Motor neuron (in vitro differentiated cells): ENCODE measurements around the gene TLN1. TPM values are rescaled to one million over a fixed set of nuclear protein-coding genes. Genes with fewer than 3 reads are reported as not detected.

ENCODE experiments used
- ATAC-seq, 8 experiments: fragments of 200-7000 bp; cut with Tn5 transposase; replicated peaks in 6 of 8; 2 replicates each; pipeline ENCODE4 v1.8.0; 2021; ENCODE audit warnings: mild to moderate bottlenecking in 8 of 8, moderate library complexity in 8 of 8
- H3K27ac ChIP-seq, 2 donors: fragments of 250-450 bp; sonication (Bioruptor Pico); 2 replicates each; pipeline ENCODE4 v1.9.0; 2021; ENCODE audit warnings: antibody characterized with exemption in 2 of 2, mild to moderate bottlenecking in 2 of 2, moderate library complexity in 1 of 2
- H3K4me1 ChIP-seq, 2 donors: fragments of 250-450 bp; sonication (Bioruptor Pico); replicated peaks in 1 of 2; 2 replicates each; pipeline ENCODE4 v1.6.1; 2021; ENCODE audit warnings: antibody characterized with exemption in 2 of 2, mild to moderate bottlenecking in 2 of 2, moderate library complexity in 1 of 2
- H3K4me3 ChIP-seq, 5 donors: fragments of 250-450 bp; sonication (Bioruptor Pico); 2 replicates each; pipeline ENCODE4 v1.9.0; 2021; ENCODE audit warnings: antibody characterized with exemption in 5 of 5, mild to moderate bottlenecking in 5 of 5, moderate library complexity in 4 of 5
- WGBS, 10 experiments: fragments of 450-650 bp; shearing (Covaris generic); methylation state at CpG; one replicate each; pipeline ENCODE4 v1.0.0; 2022; 5-methylcytosine and 5-hydroxymethylcytosine counted together
- in situ Hi-C, 9 experiments: fragments of 400-800 bp; cut with MboI; loops; one replicate each; pipeline ENCODE4 v1.15.0; 2021; ENCODE audit warnings: low sequenced_read_pairs in 9 of 9, low pct_unique_long_range_greater_than_20kb in 2 of 9; ENCODE audit not compliant: unreplicated experiment in 9 of 9
- total RNA-seq, 8 experiments: library from RNA; unstranded; fragments of 300-600 nt; gene quantifications; 2 replicates each; pipeline versions ENCODE4 v1.2.3 to v1.2.4, GENCODE V29; 2022

Gene TLN1
- total RNA-seq, 8 experiments from 2014 or later, result 6.9 to 138 (median 44.6) TPM

- WGBS, 10 experiments, result 0 to 17% (median 5%) methylated on average over 1 to 6 of the region's 19 CpGs; no CpG with 5 or more reads in 6 of the 10 experiments
- peaks cover 22 to 31% of the 10 kb centered on the region in 2 donors for H3K4me1 ChIP-seq
- in situ Hi-C loops, result no loop called here
- peak overlapping the region; percentile 71 to 99 (median 95) for H3K4me3 ChIP-seq
- H3K27ac ChIP-seq, result peak overlapping the region; percentile 74 to 84
- ATAC-seq, result peak; percentile 8 to 70 (median 64)
These were observed 17.7 kb upstream of the TLN1 start for GRCh38 chr9:35749515-35750255.

- H3K4me1 ChIP-seq, result peaks cover 22 to 31% of the 10 kb centered on the region in 2 donors
- H3K4me3 ChIP-seq, result peak within 1 kb of the TSS; percentile 71 to 99 (median 95)
- H3K27ac ChIP-seq, result peak within 1 kb of the TSS; percentile 74 to 84
- in situ Hi-C loops, result no loop called here
- WGBS, 10 experiments, result 0 to 10% methylated on average over 2 to 3 of the region's 69 CpGs; no CpG with 5 or more reads in 8 of the 10 experiments
- peak; percentile 87 to 95 (median 92) for ATAC-seq
These were observed 17.0 kb upstream of the TLN1 start, which contains the start of the genes GBA2 and RGP1 for GRCh38 chr9:35748858-35749514. Gene GBA2, minus strand, starts transcription at chr9:35749228. Its CDS starts 524 bp downstream, at chr9:35748704. Gene RGP1, plus strand, starts transcription at chr9:35749287. Its CDS starts 469 bp downstream, at chr9:35749756.

DNA sequence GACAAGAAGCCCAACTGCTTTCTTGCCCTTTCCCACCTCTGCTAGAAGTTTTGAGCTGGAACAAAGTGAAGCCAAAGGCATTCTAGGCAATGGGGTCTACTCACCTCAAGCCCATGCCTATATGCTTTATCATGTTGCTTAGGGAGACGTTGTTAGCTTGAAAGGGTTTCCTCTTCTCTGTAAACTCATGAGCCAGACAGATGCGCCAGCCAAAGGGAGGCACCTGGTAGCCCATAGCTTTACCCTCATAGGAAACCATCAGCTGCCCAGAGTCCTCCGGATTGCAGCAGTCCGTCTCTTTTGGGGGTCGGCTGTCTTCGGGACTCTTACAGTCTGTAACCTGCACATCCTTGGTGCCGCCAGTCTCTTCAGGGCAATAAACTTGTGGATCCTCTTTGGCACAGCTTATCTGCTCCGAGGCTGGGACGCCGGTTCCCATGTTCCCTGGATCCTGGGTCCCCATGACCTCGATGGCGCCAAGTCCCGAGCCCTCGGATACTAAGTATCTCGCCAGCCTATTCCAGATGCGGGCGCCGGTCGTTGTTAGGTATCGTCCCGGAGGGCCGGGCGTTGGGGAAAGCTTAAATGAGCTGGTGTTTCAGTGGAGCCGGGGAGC, 16.4 kb upstream of the TLN1 start:
- peak in 3 of 8 experiments; percentile 1 to 4 (median 2) for ATAC-seq
- Histone ChIP-seq H3K4me1 (peaks cover 22 to 31% of the 10 kb centered on the region in 2 donors), H3K27ac (peak overlapping the region; percentile 74 to 84), H3K4me3 (peak overlapping the region; percentile 71 to 99 (median 95))
- 0 to 3% (median 0%) methylated on average over 2 to 14 of the region's 24 CpGs; no CpG with 5 or more reads in 4 of the 10 experiments for WGBS, 10 experiments
- in situ Hi-C loops, result no loop called here

DNA sequence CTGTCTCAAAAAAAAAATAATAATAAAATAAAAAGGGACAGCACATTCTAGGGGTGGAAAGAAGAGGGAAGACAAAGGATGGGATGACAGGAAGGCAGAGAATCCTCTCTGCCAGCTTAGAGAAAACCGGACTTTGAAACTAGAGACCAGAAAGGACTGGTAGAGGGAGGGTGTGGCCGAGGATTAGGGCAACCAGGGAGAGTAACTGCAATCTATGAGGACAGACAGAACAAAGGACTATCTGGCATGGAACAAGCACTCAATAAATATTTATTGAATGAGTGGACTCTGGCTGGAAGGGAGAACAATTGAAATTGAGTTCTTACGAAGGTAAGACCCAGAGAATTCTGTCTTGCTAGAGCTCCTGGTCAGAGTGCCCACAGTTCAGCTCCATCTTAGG, 14.6 kb upstream of the TLN1 start:
- ATAC-seq, result no peak
- WGBS, 10 experiments, result 31 to 83% (median 61%) methylated on average over 2 to 3 of the region's 3 CpGs; no CpG with 5 or more reads in 2 of the 10 experiments
- in situ Hi-C loops, result no loop called here
- peaks cover 22 to 31% of the 10 kb centered on the region in 2 donors for H3K4me1 ChIP-seq
- peak overlapping the region; percentile 71 to 99 (median 95) for H3K4me3 ChIP-seq
- no peak overlapping the region for H3K27ac ChIP-seq

GRCh38 chr9:35745569-35745968, 13.6 kb upstream of the TLN1 start:
- H3K4me3 ChIP-seq, result peak overlapping the region in 1 of 5 donors; percentile 95
- peaks cover 22 to 31% of the 10 kb centered on the region in 2 donors for H3K4me1 ChIP-seq
- ATAC-seq, result no peak
- in situ Hi-C loops, result no loop called here
- 0 to 100% (median 86%) methylated on average over 1 of the region's 1 CpG; no CpG with 5 or more reads in 1 of the 10 experiments for WGBS, 10 experiments
- H3K27ac ChIP-seq, result no peak overlapping the region

DNA sequence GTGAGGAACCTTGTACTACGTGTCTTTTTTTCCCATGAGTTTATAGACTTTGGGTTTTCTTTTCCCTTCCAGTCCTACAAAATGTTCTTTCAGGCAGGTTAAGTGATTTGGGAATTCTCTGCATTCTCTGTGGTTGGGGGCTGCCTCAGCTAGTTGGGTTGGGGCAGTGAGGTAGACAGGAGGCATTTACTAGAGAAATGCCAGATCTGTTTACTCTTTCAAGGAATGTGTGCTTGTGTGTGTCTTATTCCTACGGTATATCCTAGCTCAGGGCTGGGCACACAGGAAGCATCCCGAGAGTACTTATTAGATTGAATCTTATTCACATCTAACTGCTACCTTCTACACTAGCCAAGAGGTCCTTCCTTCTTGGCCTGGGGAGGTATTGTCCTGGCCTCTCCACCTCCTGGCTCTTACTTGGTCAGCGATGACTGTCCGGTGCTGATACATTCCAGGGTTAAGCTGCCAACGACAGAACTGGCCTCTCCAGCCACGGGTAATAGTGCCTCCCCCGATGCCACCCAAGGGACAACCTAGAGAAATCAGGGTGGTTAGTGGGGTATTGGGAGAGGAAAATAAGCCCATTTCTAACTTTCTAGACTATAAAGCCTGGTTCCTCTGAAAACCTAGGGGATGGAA, 12.0 kb upstream of the TLN1 start:
- H3K27ac ChIP-seq, result no peak overlapping the region
- ATAC-seq, result no peak
- H3K4me3 ChIP-seq, result no peak overlapping the region
- 65 to 100% (median 91%) methylated on average over 1 to 8 of the region's 8 CpGs; no CpG with 5 or more reads in 2 of the 10 experiments for WGBS, 10 experiments
- in situ Hi-C loops, result no loop called here
- peaks cover 17 to 26% of the 10 kb centered on the region in 2 donors for H3K4me1 ChIP-seq

DNA sequence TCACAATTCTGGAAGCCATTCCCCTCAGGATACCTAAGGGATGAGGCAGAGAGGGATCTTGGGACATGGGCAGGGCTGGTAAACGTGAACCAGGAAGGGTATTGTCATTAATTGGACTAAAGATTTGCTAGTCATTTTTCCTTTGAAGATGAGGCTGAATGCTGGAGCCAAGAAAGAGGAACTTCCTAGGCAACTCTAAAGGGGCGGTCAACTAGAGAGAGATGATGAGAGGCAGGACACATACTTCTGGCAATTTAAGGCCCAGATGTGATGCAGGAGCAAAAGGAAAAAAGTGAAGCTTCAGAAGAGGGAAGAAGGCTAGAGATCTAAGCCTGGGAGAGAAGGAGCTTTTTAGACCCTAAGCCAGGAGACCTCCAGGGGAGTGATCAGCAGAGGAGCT, 11.5 kb upstream of the TLN1 start:
- no peak overlapping the region for H3K27ac ChIP-seq
- 0 to 100% (median 80%) methylated on average over 1 to 2 of the region's 2 CpGs; no CpG with 5 or more reads in 1 of the 10 experiments for WGBS, 10 experiments
- H3K4me3 ChIP-seq, result no peak overlapping the region
- H3K4me1 ChIP-seq, result peaks cover 17 to 26% of the 10 kb centered on the region in 2 donors
- ATAC-seq, result no peak
- in situ Hi-C loops, result no loop called here

- no peak overlapping the region for H3K27ac ChIP-seq
These were observed 9.7 kb upstream of the TLN1 start for GRCh38 chr9:35741740-35742139.

GRCh38 chr9:35740243-35740642, 8.2 kb upstream of the TLN1 start:
- no peak for ATAC-seq
- in situ Hi-C loops, result no loop called here
- peaks cover 0 to 1% of the 10 kb centered on the region in 2 donors for H3K4me1 ChIP-seq
- H3K4me3 ChIP-seq, result no peak overlapping the region
- H3K27ac ChIP-seq, result no peak overlapping the region
- 80 to 93% (median 87%) methylated on average over 1 to 3 of the region's 6 CpGs; no CpG with 5 or more reads in 7 of the 10 experiments for WGBS, 10 experiments

More at GRCh38 chr9:35741740-35742139, 9.7 kb upstream of the TLN1 start:
- in situ Hi-C loops, result no loop called here
- Histone ChIP-seq H3K4me1 (peaks cover 12 to 15% of the 10 kb centered on the region in 2 donors), H3K4me3 (no peak overlapping the region)
- 60 to 100% (median 97%) methylated on average over 1 to 5 of the region's 7 CpGs; no CpG with 5 or more reads in 4 of the 10 experiments for WGBS, 10 experiments
- ATAC-seq, result no peak

DNA sequence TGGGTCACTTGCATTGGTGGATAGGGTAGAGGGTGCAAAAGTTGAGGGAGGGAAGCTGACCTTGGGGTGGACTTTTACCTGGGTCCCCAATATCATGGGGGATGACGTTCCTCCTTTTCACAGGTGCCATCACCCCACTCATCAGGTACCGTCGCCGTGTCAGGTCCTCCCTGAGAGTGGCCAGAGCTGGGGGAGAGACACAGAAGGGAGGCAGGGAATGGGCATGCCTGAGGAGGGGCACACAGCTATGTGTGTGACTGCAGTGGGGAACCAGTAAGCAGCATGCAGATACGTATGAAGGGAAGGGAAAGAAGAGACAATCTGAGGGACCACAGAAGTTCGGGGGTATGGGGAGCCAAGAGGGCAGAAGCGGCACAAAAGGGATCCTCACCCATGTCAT, 6.9 kb upstream of the TLN1 start:
- 80 to 100% (median 94%) methylated on average over 2 to 7 of the region's 7 CpGs; no CpG with 5 or more reads in 4 of the 10 experiments for WGBS, 10 experiments
- ATAC-seq, result no peak
- in situ Hi-C loops, result no loop called here
- Histone ChIP-seq H3K27ac (no peak overlapping the region), H3K4me3 (no peak overlapping the region), H3K4me1 (peaks cover under 1 to 1% of the 10 kb centered on the region in 2 donors)

DNA sequence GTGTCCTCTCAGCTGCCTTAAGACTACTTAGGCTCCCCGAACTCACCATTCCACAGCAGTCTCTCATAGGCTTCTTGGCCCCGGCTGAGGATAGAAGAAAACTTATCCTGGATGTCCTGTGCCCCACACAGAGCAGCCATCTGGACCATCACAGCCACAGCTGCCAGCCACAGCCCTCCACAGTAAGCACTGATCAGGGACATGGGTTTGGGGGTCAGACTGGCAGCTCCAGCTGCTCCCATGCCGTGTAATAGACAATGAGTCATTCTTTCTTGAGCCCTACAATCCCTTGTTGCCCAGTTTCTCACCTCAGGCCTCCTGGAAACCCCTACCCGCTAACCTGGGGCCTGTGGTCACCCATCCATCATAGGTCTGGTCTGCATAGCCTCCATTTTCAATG, 6.2 kb upstream of the TLN1 start:
- Histone ChIP-seq H3K27ac (no peak overlapping the region), H3K4me3 (no peak overlapping the region), H3K4me1 (peaks cover 7% of the 10 kb centered on the region in 2 donors)
- peak in 3 of 8 experiments; percentile 3 to 6 (median 5) for ATAC-seq
- 0 to 94% (median 59%) methylated on average over 1 to 3 of the region's 4 CpGs; no CpG with 5 or more reads in 4 of the 10 experiments for WGBS, 10 experiments
- in situ Hi-C loops, result no loop called here

GRCh38 chr9:35737143-35737542, 5.1 kb upstream of the TLN1 start:
- Histone ChIP-seq H3K4me3 (no peak overlapping the region), H3K4me1 (peaks cover 7% of the 10 kb centered on the region in 2 donors), H3K27ac (no peak overlapping the region)
- in situ Hi-C loops, result no loop called here
- WGBS, 10 experiments, result 88 to 100% (median 96%) methylated on average over 1 to 4 of the region's 7 CpGs; no CpG with 5 or more reads in 7 of the 10 experiments
- no peak for ATAC-seq
